Measurements from ENCODE around the gene CASP3. TPM values are rescaled to one million over a fixed set of nuclear protein-coding genes. Genes with fewer than 3 reads are reported as not detected.
"Not testable (repeated sequence)": the region's sequence is repeated elsewhere in the genome, so short reads cannot be mapped to it uniquely, and the experiment has no call there.

Gene CASP3
- total RNA-seq, 1 donor from 2014 or later = 39.6 TPM

- TF ChIP-seq CTCF (conservative IDR thresholded peaks at IDR 0.05) = no peak
- Mint-ChIP-seq H3K9me3 (no peaks in the 10 kb centered on the region), H3K4me1 (peaks cover 6% of the 10 kb centered on the region), H3K36me3 (ENCODE audit: low read depth) (no peaks in the 10 kb centered on the region), H3K27ac (ENCODE audit: unreplicated experiment) (no peak overlapping the region), H3K27me3 (ENCODE audit: low read depth) (no peaks in the 10 kb centered on the region), H3K4me3 (no peak overlapping the region)
- DNase-seq (ENCODE audit: low read depth, low spot score) = no peak
These were observed 52.5 kb downstream of the CASP3 start for GRCh38 chr4:184596617-184597185.

GRCh38 chr4:184596044-184596616, 53.1 kb downstream of the CASP3 start:
- no peak for DNase-seq (ENCODE audit: low read depth, low spot score)
- TF ChIP-seq CTCF (conservative IDR thresholded peaks at IDR 0.05) = no peak
- H3K27me3 Mint-ChIP-seq (ENCODE audit: low read depth) = no peaks in the 10 kb centered on the region
- H3K4me3 Mint-ChIP-seq = no peak overlapping the region
- H3K36me3 Mint-ChIP-seq (ENCODE audit: low read depth) = no peaks in the 10 kb centered on the region
- no peak overlapping the region for H3K27ac Mint-ChIP-seq (ENCODE audit: unreplicated experiment)
- peaks cover 6% of the 10 kb centered on the region for H3K4me1 Mint-ChIP-seq
- no peaks in the 10 kb centered on the region for H3K9me3 Mint-ChIP-seq

- no peak overlapping the region for H3K4me3 Mint-ChIP-seq
- no peak overlapping the region for H3K27ac Mint-ChIP-seq (ENCODE audit: unreplicated experiment)
- DNase-seq (ENCODE audit: low read depth, low spot score) = no peak
- no peaks in the 10 kb centered on the region for H3K9me3 Mint-ChIP-seq
- H3K4me1 Mint-ChIP-seq = peaks cover 6% of the 10 kb centered on the region
- TF ChIP-seq CTCF (conservative IDR thresholded peaks at IDR 0.05) = no peak
- H3K36me3 Mint-ChIP-seq (ENCODE audit: low read depth) = no peaks in the 10 kb centered on the region
- no peaks in the 10 kb centered on the region for H3K27me3 Mint-ChIP-seq (ENCODE audit: low read depth)
These were observed 53.8 kb downstream of the CASP3 start for GRCh38 chr4:184595430-184595829.

DNA sequence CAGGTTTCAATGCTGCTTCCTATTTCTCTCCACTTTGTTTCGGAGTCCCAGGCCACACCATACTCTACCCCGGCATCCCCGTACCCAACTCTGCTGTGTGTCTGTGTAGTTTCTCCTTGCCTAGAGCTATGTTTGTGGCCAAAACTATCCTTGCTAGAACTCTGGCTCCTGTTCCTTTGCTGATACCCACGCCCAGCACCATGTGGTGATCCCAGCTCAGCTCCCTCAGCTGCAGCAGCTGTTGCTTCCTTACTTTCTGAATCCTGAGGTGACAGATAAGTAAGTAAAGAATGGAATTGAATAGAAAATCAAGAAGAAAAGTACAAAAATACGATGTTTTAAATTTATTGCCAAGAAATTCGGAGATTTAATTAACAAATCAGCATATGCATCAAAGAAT, 55.8 kb downstream of the CASP3 start:
- no peak for DNase-seq (ENCODE audit: low read depth, low spot score)
- H3K4me3 Mint-ChIP-seq = no peak overlapping the region
- no peak overlapping the region for H3K27ac Mint-ChIP-seq (ENCODE audit: unreplicated experiment)
- TF ChIP-seq CTCF (conservative IDR thresholded peaks at IDR 0.05) = no peak
- no peaks in the 10 kb centered on the region for H3K27me3 Mint-ChIP-seq (ENCODE audit: low read depth)
- peaks cover 6% of the 10 kb centered on the region for H3K4me1 Mint-ChIP-seq
- H3K9me3 Mint-ChIP-seq = no peaks in the 10 kb centered on the region
- H3K36me3 Mint-ChIP-seq (ENCODE audit: low read depth) = no peaks in the 10 kb centered on the region

DNA sequence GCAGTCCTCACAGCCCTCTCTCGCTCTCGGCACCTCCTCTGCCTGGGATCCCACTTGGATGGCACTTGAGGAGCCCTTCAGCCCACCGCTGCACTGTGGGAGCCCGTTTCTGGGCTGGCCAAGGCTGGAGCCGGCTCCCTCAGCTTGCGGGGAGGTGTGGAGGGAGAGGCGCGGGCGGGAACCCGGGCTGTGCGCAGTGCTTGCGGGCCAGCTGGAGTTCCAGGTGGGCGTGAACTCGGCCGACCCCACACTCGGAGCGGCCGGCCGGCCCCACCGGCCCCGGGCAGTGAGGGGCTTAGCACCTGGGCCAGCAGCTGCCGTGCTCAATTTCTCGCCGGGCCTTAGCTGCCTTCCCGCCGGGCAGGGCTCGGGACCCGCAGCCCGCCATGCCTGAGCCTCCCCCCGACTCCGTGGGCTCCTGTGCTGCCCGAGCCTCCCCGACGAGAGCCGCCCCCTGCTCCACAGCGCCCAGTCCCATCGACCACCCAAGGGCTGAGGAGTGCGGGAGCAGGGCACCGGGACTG, 57.4 kb downstream of the CASP3 start:
- not testable (repeated sequence) for H3K27ac Mint-ChIP-seq (ENCODE audit: unreplicated experiment); DNase-seq (ENCODE audit: low read depth, low spot score); H3K36me3 Mint-ChIP-seq (ENCODE audit: low read depth); H3K4me1 Mint-ChIP-seq; H3K4me3 Mint-ChIP-seq; H3K27me3 Mint-ChIP-seq (ENCODE audit: low read depth); H3K9me3 Mint-ChIP-seq

- Mint-ChIP-seq H3K9me3 (no peaks in the 10 kb centered on the region), H3K36me3 (ENCODE audit: low read depth) (no peaks in the 10 kb centered on the region), H3K27me3 (ENCODE audit: low read depth) (no peaks in the 10 kb centered on the region), H3K4me1 (peaks cover 3% of the 10 kb centered on the region), H3K27ac (ENCODE audit: unreplicated experiment) (no peak overlapping the region), H3K4me3 (no peak overlapping the region)
- TF ChIP-seq CTCF (conservative IDR thresholded peaks at IDR 0.05) = no peak
- DNase-seq (ENCODE audit: low read depth, low spot score) = no peak
These were observed 58.1 kb downstream of the CASP3 start for GRCh38 chr4:184591070-184591677.

Measured in neural crest cell (in vitro differentiated cells).